ENCODE data around the gene ADCY4. TPM values are rescaled to one million over a fixed set of nuclear protein-coding genes. Genes with fewer than 3 reads are reported as not detected.

ADCY4 gene
- total and polyA plus RNA-seq, 2 of the 8 experiments (the other 6 are each of a cell fraction or from before 2014, with no cell fraction given): 0.27 to 0.35 TPM

- TF ChIP-seq CHD7 (IDR thresholded peaks at IDR 0.05; ENCODE audit: insufficient replicate concordance, low read length) (no peak), E2F6 (IDR thresholded peaks at IDR 0.05) (no peak), HDAC6 (IDR thresholded peaks at IDR 0.05; ENCODE audit: low read depth, low read length) (no peak), CTCF (IDR thresholded peaks at IDR 0.05; ENCODE audit: control extremely low read depth in 1 of 3, insufficient read depth in 1 of 3, low read depth in 1 of 3, low read length in 3 of 3) (no peak), CBX8 (IDR thresholded peaks at IDR 0.05; ENCODE audit: borderline replicate concordance, low read depth, low read length) (no peak), CEBPB (IDR thresholded peaks at IDR 0.05; ENCODE audit: low read depth, low read length) (no peak), JUND (IDR thresholded peaks at IDR 0.05; ENCODE audit: low read length) (no peak)
Observed at GRCh38 chr14:24381363-24382063, 46.6 kb upstream of the ADCY4 start (continued).
